ENCODE data around the gene EIF2AK2. TPM values are rescaled to one million over a fixed set of nuclear protein-coding genes. Genes with fewer than 3 reads are reported as not detected.

Gene EIF2AK2
- total and polyA plus RNA-seq, 2 donors from 2014 or later: 6.4 to 37.6 TPM

- intact Hi-C loops (cut with DNase I): no loop called here
- Histone ChIP-seq H3K9ac (ENCODE audit: low read length in 3 of 3) (peak overlapping the region; percentile 84 to 88 (median 88)), H3K9me3 (ENCODE audit: control insufficient read depth in 2 of 3, insufficient read depth in 1 of 3, low read length in 3 of 3) (no peaks in the 10 kb centered on the region), H3K27ac (ENCODE audit: low read depth in 2 of 2, low read length in 2 of 2) (peak overlapping the region; percentile 71 to 88), H3K4me1 (ENCODE audit: control insufficient read depth in 2 of 3, insufficient read depth in 2 of 3, low read depth in 1 of 3, low read length in 3 of 3) (peaks cover 0 to 11% (median 10%) of the 10 kb centered on the region in 3 donors), H3K27me3 (ENCODE audit: control insufficient read depth, insufficient read depth, low read length) (no peaks in the 10 kb centered on the region), H3K36me3 (ENCODE audit: control insufficient read depth in 2 of 3, insufficient read depth in 3 of 3, low read length in 3 of 3) (peaks cover 0 to 4% (median 0%) of the 10 kb centered on the region in 3 donors), H3K4me3 (ENCODE audit: low read length in 3 of 3) (peak overlapping the region; percentile 81 to 92 (median 88))
- FAIRE-seq (no peak), DNase-seq (peak in 4 of 5 donors; percentile 56 to 88 (median 78))
- no peak for TF ChIP-seq CTCF (IDR thresholded peaks at IDR 0.05; ENCODE audit: borderline replicate concordance, extremely low read depth, insufficient read depth)
Observed at GRCh38 chr2:37156071-37156856, 516 bp downstream of the EIF2AK2 start.

DNA sequence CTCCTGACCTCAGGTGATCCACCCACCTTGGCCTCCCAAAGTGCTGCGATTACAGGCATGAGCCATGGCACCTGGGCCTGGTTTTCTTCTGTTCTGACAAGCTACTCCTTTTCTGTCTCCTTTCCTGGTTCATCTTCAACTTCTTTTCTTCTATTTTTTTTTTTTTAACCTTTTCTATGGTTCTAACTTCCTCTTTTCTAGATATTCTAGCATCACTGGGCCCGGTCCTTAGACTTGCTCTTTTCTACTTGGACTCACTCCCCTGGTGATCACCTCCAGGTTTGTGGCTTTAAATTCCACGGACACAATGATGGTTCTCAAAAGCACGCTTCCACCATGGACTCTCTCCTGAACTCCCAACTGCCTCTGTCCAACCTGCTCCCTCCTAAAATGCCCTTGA is 2.0 kb downstream of the EIF2AK2 start:
- Histone ChIP-seq H3K4me3 (ENCODE audit: low read length in 3 of 3) (no peak overlapping the region), H3K27ac (ENCODE audit: low read depth in 2 of 2, low read length in 2 of 2) (no peak overlapping the region), H3K36me3 (ENCODE audit: control insufficient read depth in 2 of 3, insufficient read depth in 3 of 3, low read length in 3 of 3) (peaks cover 0 to 4% (median 0%) of the 10 kb centered on the region in 3 donors), H3K9me3 (ENCODE audit: control insufficient read depth in 2 of 3, insufficient read depth in 1 of 3, low read length in 3 of 3) (no peaks in the 10 kb centered on the region), H3K9ac (ENCODE audit: low read length in 3 of 3) (no peak overlapping the region), H3K4me1 (ENCODE audit: control insufficient read depth in 2 of 3, insufficient read depth in 2 of 3, low read depth in 1 of 3, low read length in 3 of 3) (peaks cover 0 to 11% (median 10%) of the 10 kb centered on the region in 3 donors), H3K27me3 (ENCODE audit: control insufficient read depth, insufficient read depth, low read length) (no peaks in the 10 kb centered on the region)
- intact Hi-C loops (cut with DNase I): no loop called here
- FAIRE-seq (no peak), DNase-seq (no peak)
- no peak for TF ChIP-seq CTCF (IDR thresholded peaks at IDR 0.05; ENCODE audit: borderline replicate concordance, extremely low read depth, insufficient read depth)

DNA sequence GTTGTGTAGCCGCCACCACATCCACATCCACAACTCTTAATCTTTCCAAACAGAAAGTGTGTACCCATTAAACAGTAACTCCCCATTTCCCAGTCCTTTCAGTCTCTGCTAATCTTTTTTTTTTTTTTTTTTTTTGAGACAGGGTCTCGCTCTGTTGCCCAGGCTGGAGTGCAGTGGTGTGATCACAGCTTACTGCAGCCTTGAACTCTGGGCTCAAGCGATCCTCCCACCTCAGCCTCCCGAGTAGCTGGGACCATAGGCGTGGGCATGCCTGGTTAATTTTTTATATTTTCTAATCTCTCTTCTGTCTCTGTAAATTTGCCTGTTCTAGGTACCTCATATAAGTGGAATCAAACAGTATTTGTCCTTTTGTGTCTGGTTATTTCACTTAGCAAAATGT is 3.6 kb downstream of the EIF2AK2 start:
- H3K36me3 ChIP-seq (ENCODE audit: control insufficient read depth in 2 of 3, insufficient read depth in 3 of 3, low read length in 3 of 3): peaks cover 0 to 4% (median 4%) of the 10 kb centered on the region in 3 donors
- peaks cover 0 to 11% (median 10%) of the 10 kb centered on the region in 3 donors for H3K4me1 ChIP-seq (ENCODE audit: control insufficient read depth in 2 of 3, insufficient read depth in 2 of 3, low read depth in 1 of 3, low read length in 3 of 3)
- no peak overlapping the region for H3K9ac ChIP-seq (ENCODE audit: low read length in 3 of 3)
- H3K27me3 ChIP-seq (ENCODE audit: control insufficient read depth, insufficient read depth, low read length): no peaks in the 10 kb centered on the region
- DNase-seq: no peak
- intact Hi-C loops (cut with DNase I): no loop called here
- FAIRE-seq: no peak
- no peak overlapping the region for H3K27ac ChIP-seq (ENCODE audit: low read depth in 2 of 2, low read length in 2 of 2)
- no peaks in the 10 kb centered on the region for H3K9me3 ChIP-seq (ENCODE audit: control insufficient read depth in 2 of 3, insufficient read depth in 1 of 3, low read length in 3 of 3)
- TF ChIP-seq CTCF (IDR thresholded peaks at IDR 0.05; ENCODE audit: borderline replicate concordance, extremely low read depth, insufficient read depth): no peak
- H3K4me3 ChIP-seq (ENCODE audit: low read length in 3 of 3): no peak overlapping the region
